ENCODE measurements around the gene MYBPC2. TPM values are rescaled to one million over a fixed set of nuclear protein-coding genes. Genes with fewer than 3 reads are reported as not detected.

Gene MYBPC2
- not detected for total RNA-seq

GRCh38 chr19:50432221-50433028 lies at the start of gene MYBPC2:
Gene MYBPC2 (plus strand): TSS chr19:50432892. CDS start chr19:50432954, 62 bp downstream.

GRCh38 chr19:50383852-50384684 lies 48.6 kb upstream of the MYBPC2 start, which contains the start of gene POLD1:
Gene POLD1 (plus strand): TSS chr19:50384347. CDS start chr19:50398852, 14,505 bp downstream.

GRCh38 chr19:50418176-50419021 lies 14.3 kb upstream of the MYBPC2 start, which contains the start of gene SPIB:
Gene SPIB (plus strand): TSS chr19:50418938. CDS start chr19:50418963, 25 bp downstream.

GRCh38 chr19:50476224-50476906 lies 43.7 kb downstream of the MYBPC2 start, which contains the start of the genes EMC10 and GARIN5A:
Gene EMC10 (plus strand): TSS chr19:50476507. CDS start chr19:50476545, 38 bp downstream.
Gene GARIN5A (minus strand): TSS chr19:50476848. CDS start chr19:50476388, 460 bp downstream.

GRCh38 chr19:50511069-50511822 lies 78.6 kb downstream of the MYBPC2 start, which contains the start of gene JOSD2:
Gene JOSD2 (minus strand): TSS chr19:50511191. CDS start chr19:50510431, 760 bp downstream.

GRCh38 chr19:50513746-50514345 lies 81.2 kb downstream of the MYBPC2 start, which contains the start of gene ASPDH:
Gene ASPDH (minus strand): TSS chr19:50513913. CDS start chr19:50513823, 90 bp downstream.

Other genes starting within 250 kb of the MYBPC2 start
- 1 to 10 TPM in 1 of 2 donors, under 1 TPM in 1; 1.00 to 5.5 TPM for gene MYH14, start 229.3 kb upstream of the MYBPC2 start, total RNA-seq
- gene KCNC3, start 103.5 kb upstream of the MYBPC2 start, total RNA-seq: under 1 TPM; under 0.01 TPM
- gene NAPSA, start 67.3 kb upstream of the MYBPC2 start, total RNA-seq: 1 to 10 TPM in 1 of 2 donors, not detected in 1; 1.4 TPM
- gene NR1H2, start 56.4 kb upstream of the MYBPC2 start, total RNA-seq: 10 to 100 TPM; 67.1 to 88.9 TPM
- 10 to 100 TPM; 30.3 to 73.3 TPM for gene POLD1, start 48.5 kb upstream of the MYBPC2 start, total RNA-seq
- gene SPIB, start 14.0 kb upstream of the MYBPC2 start, total RNA-seq: not detected
- gene EMC10, start 43.6 kb downstream of the MYBPC2 start, total RNA-seq: 10 to 100 TPM; 44.3 to 55.7 TPM
- gene GARIN5A, start 44.0 kb downstream of the MYBPC2 start, total RNA-seq: not detected
- gene JOSD2, start 78.3 kb downstream of the MYBPC2 start, total RNA-seq: 10 to 100 TPM; 24.6 to 25.8 TPM
- gene ASPDH, start 81.0 kb downstream of the MYBPC2 start, total RNA-seq: not detected
- under 1 TPM in 1 of 2 donors, not detected in 1; under 0.01 TPM for gene LRRC4B, start 135.5 kb downstream of the MYBPC2 start, total RNA-seq
- gene SYT3, start 207.0 kb downstream of the MYBPC2 start, total RNA-seq: not detected
- gene C19orf81, start 216.6 kb downstream of the MYBPC2 start, total RNA-seq: not detected